Rectal smooth muscle tissue (tissue), 1 donor: ENCODE data around the gene DNER.

Experiments used
- H3K27ac ChIP-seq: one replicate; pipeline ENCODE4 v1.7.0; 2013; ENCODE audit warnings: low read depth, low read length, inconsistent platforms
- H3K27me3 ChIP-seq: one replicate; pipeline ENCODE4 v1.7.0; 2013; ENCODE audit warnings: low read length; ENCODE audit not compliant: control insufficient read depth, insufficient read depth
- H3K36me3 ChIP-seq: one replicate; pipeline ENCODE4 v1.7.0; 2013; ENCODE audit warnings: low read length; ENCODE audit not compliant: control insufficient read depth, insufficient read depth
- H3K4me1 ChIP-seq: one replicate; pipeline ENCODE4 v1.7.0; 2013; ENCODE audit warnings: low read length; ENCODE audit not compliant: control insufficient read depth, insufficient read depth
- H3K4me3 ChIP-seq: one replicate; pipeline ENCODE4 v1.7.0; 2013; ENCODE audit warnings: low read length
- H3K9ac ChIP-seq: one replicate; pipeline ENCODE4 v1.7.0; 2013; ENCODE audit warnings: low read length

Gene DNER

GRCh38 chr2:229684942-229685562 is 29.3 kb downstream of the DNER start:
- no peak overlapping the region for H3K27ac ChIP-seq
- no peak overlapping the region for H3K4me3 ChIP-seq
- H3K27me3 ChIP-seq: no peaks in the 10 kb centered on the region
- H3K9ac ChIP-seq: no peak overlapping the region
- H3K36me3 ChIP-seq: no peaks in the 10 kb centered on the region
- no peaks in the 10 kb centered on the region for H3K4me1 ChIP-seq

- Histone ChIP-seq H3K4me3 (no peak overlapping the region), H3K27me3 (no peaks in the 10 kb centered on the region), H3K4me1 (no peaks in the 10 kb centered on the region), H3K9ac (no peak overlapping the region), H3K27ac (no peak overlapping the region), H3K36me3 (no peaks in the 10 kb centered on the region)
Measured at GRCh38 chr2:229679393-229680125, 34.8 kb downstream of the DNER start.

GRCh38 chr2:229675569-229675968 is 38.8 kb downstream of the DNER start:
- Histone ChIP-seq H3K4me3 (no peak overlapping the region), H3K27ac (no peak overlapping the region), H3K4me1 (no peaks in the 10 kb centered on the region), H3K36me3 (no peaks in the 10 kb centered on the region), H3K27me3 (no peaks in the 10 kb centered on the region), H3K9ac (no peak overlapping the region)

GRCh38 chr2:229674830-229675530 is 39.4 kb downstream of the DNER start:
- no peaks in the 10 kb centered on the region for H3K27me3 ChIP-seq
- H3K36me3 ChIP-seq: no peaks in the 10 kb centered on the region
- no peak overlapping the region for H3K9ac ChIP-seq
- H3K4me3 ChIP-seq: no peak overlapping the region
- no peaks in the 10 kb centered on the region for H3K4me1 ChIP-seq
- no peak overlapping the region for H3K27ac ChIP-seq

GRCh38 chr2:229673676-229674075 is 40.7 kb downstream of the DNER start:
- no peaks in the 10 kb centered on the region for H3K27me3 ChIP-seq
- no peaks in the 10 kb centered on the region for H3K4me1 ChIP-seq
- no peak overlapping the region for H3K27ac ChIP-seq
- H3K9ac ChIP-seq: no peak overlapping the region
- no peak overlapping the region for H3K4me3 ChIP-seq
- no peaks in the 10 kb centered on the region for H3K36me3 ChIP-seq

- H3K36me3 ChIP-seq: no peaks in the 10 kb centered on the region
- no peak overlapping the region for H3K9ac ChIP-seq
- no peak overlapping the region for H3K27ac ChIP-seq
- no peak overlapping the region for H3K4me3 ChIP-seq
- no peaks in the 10 kb centered on the region for H3K4me1 ChIP-seq
- no peaks in the 10 kb centered on the region for H3K27me3 ChIP-seq
Measured at GRCh38 chr2:229672021-229672420, 42.3 kb downstream of the DNER start.

- no peak overlapping the region for H3K27ac ChIP-seq
- no peaks in the 10 kb centered on the region for H3K4me1 ChIP-seq
- H3K27me3 ChIP-seq: no peaks in the 10 kb centered on the region
- H3K9ac ChIP-seq: no peak overlapping the region
- no peak overlapping the region for H3K4me3 ChIP-seq
- H3K36me3 ChIP-seq: no peaks in the 10 kb centered on the region
Measured at GRCh38 chr2:229669841-229670240, 44.5 kb downstream of the DNER start.

- H3K27ac ChIP-seq: no peak overlapping the region
- no peaks in the 10 kb centered on the region for H3K36me3 ChIP-seq
- H3K27me3 ChIP-seq: no peaks in the 10 kb centered on the region
- H3K4me3 ChIP-seq: no peak overlapping the region
- H3K9ac ChIP-seq: no peak overlapping the region
- no peaks in the 10 kb centered on the region for H3K4me1 ChIP-seq
Measured at GRCh38 chr2:229666811-229667210, 47.5 kb downstream of the DNER start.

- no peaks in the 10 kb centered on the region for H3K27me3 ChIP-seq
- no peak overlapping the region for H3K4me3 ChIP-seq
- no peak overlapping the region for H3K27ac ChIP-seq
- no peaks in the 10 kb centered on the region for H3K4me1 ChIP-seq
- no peak overlapping the region for H3K9ac ChIP-seq
- no peaks in the 10 kb centered on the region for H3K36me3 ChIP-seq
Measured at GRCh38 chr2:229665158-229665557, 49.2 kb downstream of the DNER start.

- H3K9ac ChIP-seq: no peak overlapping the region
- no peaks in the 10 kb centered on the region for H3K36me3 ChIP-seq
- no peaks in the 10 kb centered on the region for H3K4me1 ChIP-seq
- no peak overlapping the region for H3K27ac ChIP-seq
- no peak overlapping the region for H3K4me3 ChIP-seq
- H3K27me3 ChIP-seq: no peaks in the 10 kb centered on the region
Measured at GRCh38 chr2:229661478-229661877, 52.9 kb downstream of the DNER start.

GRCh38 chr2:229660951-229661350 is 53.4 kb downstream of the DNER start:
- H3K27ac ChIP-seq: no peak overlapping the region
- H3K27me3 ChIP-seq: no peaks in the 10 kb centered on the region

GRCh38 chr2:229660391-229660790 is 54.0 kb downstream of the DNER start:
- Histone ChIP-seq H3K36me3 (no peaks in the 10 kb centered on the region), H3K27ac (no peak overlapping the region), H3K27me3 (no peaks in the 10 kb centered on the region), H3K9ac (no peak overlapping the region), H3K4me3 (no peak overlapping the region), H3K4me1 (no peaks in the 10 kb centered on the region)

More at GRCh38 chr2:229660951-229661350, 53.4 kb downstream of the DNER start:
- Histone ChIP-seq H3K36me3 (no peaks in the 10 kb centered on the region), H3K9ac (no peak overlapping the region), H3K4me1 (no peaks in the 10 kb centered on the region), H3K4me3 (no peak overlapping the region)
